Measurements from ENCODE around the gene CAMSAP1. TPM values are rescaled to one million over a fixed set of nuclear protein-coding genes. Genes with fewer than 3 reads are reported as not detected.

The CAMSAP1 gene
- total RNA-seq, 2 experiments from 2014 or later, result 20.2 to 27.0 TPM

DNA sequence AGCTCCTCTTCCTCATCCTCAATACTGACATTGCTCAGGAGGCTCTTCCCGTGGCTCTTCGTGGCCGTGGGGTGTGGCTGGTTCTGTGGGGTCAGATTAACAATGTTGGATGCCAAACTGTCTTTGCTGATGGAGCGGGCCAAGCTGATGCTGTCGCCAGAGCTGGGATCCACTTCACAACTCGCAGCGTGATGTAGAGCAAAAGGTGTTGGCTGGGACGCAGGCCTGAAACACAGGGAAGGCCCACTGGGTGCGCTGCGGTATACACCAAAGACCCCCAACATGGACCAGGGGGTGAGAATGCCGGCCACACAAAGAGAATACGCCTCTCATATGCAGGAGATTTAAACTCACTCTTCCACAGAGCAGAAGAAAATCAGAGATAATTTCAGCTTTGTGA is 84.3 kb downstream of the CAMSAP1 start:
- Mint-ChIP-seq H3K36me3 (ENCODE audit: low read depth) (peaks cover 25% of the 10 kb centered on the region), H3K27me3 (no peaks in the 10 kb centered on the region), H3K27ac (no peak overlapping the region), H3K9me3 (peaks cover under 1% of the 10 kb centered on the region), H3K4me1 (ENCODE audit: low read depth) (peaks cover 8% of the 10 kb centered on the region), H3K4me3 (no peak overlapping the region)
- DNase-seq (no peak), ATAC-seq (no peak)
- POLR2A ChIA-PET, result no interaction called here
- intact Hi-C loops (cut with micrococcal nuclease), result no loop called here
- TF ChIP-seq, protein P1, sequence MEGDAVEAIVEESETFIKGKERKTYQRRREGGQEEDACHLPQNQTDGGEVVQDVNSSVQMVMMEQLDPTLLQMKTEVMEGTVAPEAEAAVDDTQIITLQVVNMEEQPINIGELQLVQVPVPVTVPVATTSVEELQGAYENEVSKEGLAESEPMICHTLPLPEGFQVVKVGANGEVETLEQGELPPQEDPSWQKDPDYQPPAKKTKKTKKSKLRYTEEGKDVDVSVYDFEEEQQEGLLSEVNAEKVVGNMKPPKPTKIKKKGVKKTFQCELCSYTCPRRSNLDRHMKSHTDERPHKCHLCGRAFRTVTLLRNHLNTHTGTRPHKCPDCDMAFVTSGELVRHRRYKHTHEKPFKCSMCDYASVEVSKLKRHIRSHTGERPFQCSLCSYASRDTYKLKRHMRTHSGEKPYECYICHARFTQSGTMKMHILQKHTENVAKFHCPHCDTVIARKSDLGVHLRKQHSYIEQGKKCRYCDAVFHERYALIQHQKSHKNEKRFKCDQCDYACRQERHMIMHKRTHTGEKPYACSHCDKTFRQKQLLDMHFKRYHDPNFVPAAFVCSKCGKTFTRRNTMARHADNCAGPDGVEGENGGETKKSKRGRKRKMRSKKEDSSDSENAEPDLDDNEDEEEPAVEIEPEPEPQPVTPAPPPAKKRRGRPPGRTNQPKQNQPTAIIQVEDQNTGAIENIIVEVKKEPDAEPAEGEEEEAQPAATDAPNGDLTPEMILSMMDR (IDR thresholded peaks at IDR 0.05), result no peak
- CTCF ChIA-PET, result no interaction called here

DNA sequence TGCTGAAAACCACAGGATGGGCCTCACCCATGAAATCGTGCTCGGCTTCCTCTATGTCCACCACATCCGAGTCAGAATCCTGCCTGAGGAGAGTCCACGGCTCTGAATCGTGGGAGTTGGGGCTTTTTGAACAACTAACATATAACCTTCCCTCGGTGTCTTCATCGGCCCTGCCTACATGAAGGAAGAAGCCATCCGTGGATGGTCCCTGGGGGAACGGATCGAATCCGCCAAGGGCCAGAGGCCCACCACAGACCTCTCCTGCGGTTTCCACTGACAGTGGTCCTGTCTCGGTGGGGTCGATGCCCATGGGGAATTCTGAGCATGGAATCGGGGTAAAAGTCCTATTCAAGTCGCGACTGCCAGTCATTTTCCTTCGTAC is 85.0 kb downstream of the CAMSAP1 start:
- Mint-ChIP-seq H3K27ac (no peak overlapping the region), H3K27me3 (no peaks in the 10 kb centered on the region)
- CTCF ChIA-PET, result interaction anchor here (1.4 kb wide), 1 partner anchor 42 kb away, joined by 6 read pairs; no protein-coding TSS in a partner anchor

DNA sequence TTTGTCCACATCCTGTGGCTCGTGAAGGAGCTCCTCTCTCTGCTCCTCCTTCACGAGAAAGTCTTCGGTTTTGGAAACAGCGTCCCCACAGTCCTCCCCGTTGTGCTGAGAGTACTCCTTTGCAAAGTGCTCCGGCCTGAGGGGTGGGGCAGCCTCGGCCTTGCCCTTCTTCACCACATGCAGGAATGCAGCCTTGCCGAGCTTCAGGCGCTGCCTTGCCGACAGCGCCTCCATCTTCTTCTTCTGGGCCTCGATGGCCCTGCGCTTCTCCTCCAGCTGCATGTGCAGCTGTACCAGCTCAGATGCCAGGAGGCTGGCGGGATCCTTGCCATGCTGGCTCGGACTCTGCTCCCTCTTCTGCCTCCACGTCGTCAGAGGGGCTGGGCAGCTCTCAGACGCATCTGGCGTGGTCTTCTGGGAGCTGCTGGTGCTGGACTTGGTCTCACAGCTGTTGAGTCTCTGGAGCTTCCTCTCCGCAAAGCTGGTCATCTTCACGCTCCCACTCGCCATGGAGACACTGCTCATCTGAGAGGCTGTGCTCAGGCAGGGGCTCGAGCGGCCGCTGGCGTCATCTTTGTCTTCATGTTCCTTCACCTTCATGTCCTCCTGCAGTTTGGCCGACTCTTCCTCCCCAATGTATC is 85.5 kb downstream of the CAMSAP1 start:
- no peaks in the 10 kb centered on the region for H3K27me3 Mint-ChIP-seq
- TF ChIP-seq, protein P1 (IDR thresholded peaks at IDR 0.05), result no peak
- ChIA-PET POLR2A (no interaction called here), CTCF (interaction anchor here (1.4 kb wide), 1 partner anchor 42 kb away, joined by 6 read pairs; no protein-coding TSS in a partner anchor)
- H3K4me1 Mint-ChIP-seq (ENCODE audit: low read depth), result peaks cover 8% of the 10 kb centered on the region
- no peak for DNase-seq
- ATAC-seq, result no peak
- no peak overlapping the region for H3K4me3 Mint-ChIP-seq
- no peak overlapping the region for H3K27ac Mint-ChIP-seq
- H3K36me3 Mint-ChIP-seq (ENCODE audit: low read depth), result peaks cover 22% of the 10 kb centered on the region
- no peaks in the 10 kb centered on the region for H3K9me3 Mint-ChIP-seq
- intact Hi-C loops (cut with micrococcal nuclease), result no loop called here

More for the DNA sequence above, 85.0 kb downstream of the CAMSAP1 start:
- Mint-ChIP-seq H3K9me3 (no peaks in the 10 kb centered on the region), H3K4me1 (ENCODE audit: low read depth) (peaks cover 8% of the 10 kb centered on the region), H3K4me3 (no peak overlapping the region), H3K36me3 (ENCODE audit: low read depth) (peaks cover 23% of the 10 kb centered on the region)
- TF ChIP-seq, protein P1 (IDR thresholded peaks at IDR 0.05), result no peak
- intact Hi-C loops (cut with micrococcal nuclease), result no loop called here
- POLR2A ChIA-PET, result no interaction called here
- ATAC-seq (no peak), DNase-seq (no peak)

GRCh38 chr9:135821116-135821515 is 86.2 kb downstream of the CAMSAP1 start:
- CTCF ChIA-PET, result interaction anchor here (1.4 kb wide), 1 partner anchor 43 kb away, joined by 6 read pairs; no protein-coding TSS in a partner anchor
- no peak overlapping the region for H3K4me3 Mint-ChIP-seq
- H3K27ac Mint-ChIP-seq, result no peak overlapping the region
- H3K9me3 Mint-ChIP-seq, result no peaks in the 10 kb centered on the region
- no peak for DNase-seq
- H3K4me1 Mint-ChIP-seq (ENCODE audit: low read depth), result peaks cover 8% of the 10 kb centered on the region
- POLR2A ChIA-PET, result no interaction called here
- H3K36me3 Mint-ChIP-seq (ENCODE audit: low read depth), result peaks cover 25% of the 10 kb centered on the region
- TF ChIP-seq, protein P1 (IDR thresholded peaks at IDR 0.05), result no peak
- intact Hi-C loops (cut with micrococcal nuclease), result no loop called here
- ATAC-seq, result no peak
- H3K27me3 Mint-ChIP-seq, result no peaks in the 10 kb centered on the region

- no peak overlapping the region for H3K4me3 Mint-ChIP-seq
- H3K27ac Mint-ChIP-seq, result no peak overlapping the region
- no peaks in the 10 kb centered on the region for H3K27me3 Mint-ChIP-seq
- no peaks in the 10 kb centered on the region for H3K9me3 Mint-ChIP-seq
- peaks cover 25% of the 10 kb centered on the region for H3K36me3 Mint-ChIP-seq (ENCODE audit: low read depth)
- peaks cover 9% of the 10 kb centered on the region for H3K4me1 Mint-ChIP-seq (ENCODE audit: low read depth)
- ChIA-PET POLR2A (no interaction called here), CTCF (no interaction called here)
- ATAC-seq (no peak), DNase-seq (no peak)
- TF ChIP-seq, protein P1 (IDR thresholded peaks at IDR 0.05), result no peak
- intact Hi-C loops (cut with micrococcal nuclease), result no loop called here
These were observed 86.7 kb downstream of the CAMSAP1 start for GRCh38 chr9:135820661-135821060.

Measured in activated CD8-positive, alpha-beta T cell treated with anti-CD3 and anti-CD28 coated beads for 36 hours (primary cell).